ENCODE data around the gene FBN1. TPM values are rescaled to one million over a fixed set of nuclear protein-coding genes. Genes with fewer than 3 reads are reported as not detected.

The FBN1 gene
- total RNA-seq, 2 donors from 2014 or later = 258 to 300 TPM

DNA sequence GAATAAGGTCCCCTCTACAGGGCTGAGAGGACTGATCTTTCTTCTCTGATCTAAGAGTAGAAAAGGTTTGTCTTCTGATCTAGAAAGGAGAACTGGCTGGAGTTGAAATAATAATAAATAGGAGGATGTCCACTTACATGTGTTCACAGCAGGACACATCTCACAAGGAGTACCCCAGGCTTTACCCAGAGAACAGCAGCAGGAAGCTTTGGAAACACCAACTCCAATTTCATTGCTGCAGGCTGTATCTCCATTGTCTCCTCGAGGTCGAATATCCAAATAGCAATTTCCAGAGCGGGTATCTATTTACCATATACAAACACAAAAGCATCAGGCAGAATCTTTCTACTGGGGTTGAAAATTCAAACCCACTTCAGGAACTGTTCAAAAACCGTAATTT, 177.7 kb downstream of the FBN1 start:
- Histone ChIP-seq H3K27ac (no peak overlapping the region), H3K4me1 (ENCODE audit: control insufficient read depth in 1 of 2, low read depth in 2 of 2) (peaks cover 0 to 11% of the 10 kb centered on the region in 2 donors), H3K4me3 (no peak overlapping the region), H3K9me3 (no peaks in the 10 kb centered on the region), H3K36me3 (peaks cover 63% of the 10 kb centered on the region), H3K27me3 (replicated peaks; ENCODE audit: insufficient read depth) (no peaks in the 10 kb centered on the region)
- TF ChIP-seq, protein P1, sequence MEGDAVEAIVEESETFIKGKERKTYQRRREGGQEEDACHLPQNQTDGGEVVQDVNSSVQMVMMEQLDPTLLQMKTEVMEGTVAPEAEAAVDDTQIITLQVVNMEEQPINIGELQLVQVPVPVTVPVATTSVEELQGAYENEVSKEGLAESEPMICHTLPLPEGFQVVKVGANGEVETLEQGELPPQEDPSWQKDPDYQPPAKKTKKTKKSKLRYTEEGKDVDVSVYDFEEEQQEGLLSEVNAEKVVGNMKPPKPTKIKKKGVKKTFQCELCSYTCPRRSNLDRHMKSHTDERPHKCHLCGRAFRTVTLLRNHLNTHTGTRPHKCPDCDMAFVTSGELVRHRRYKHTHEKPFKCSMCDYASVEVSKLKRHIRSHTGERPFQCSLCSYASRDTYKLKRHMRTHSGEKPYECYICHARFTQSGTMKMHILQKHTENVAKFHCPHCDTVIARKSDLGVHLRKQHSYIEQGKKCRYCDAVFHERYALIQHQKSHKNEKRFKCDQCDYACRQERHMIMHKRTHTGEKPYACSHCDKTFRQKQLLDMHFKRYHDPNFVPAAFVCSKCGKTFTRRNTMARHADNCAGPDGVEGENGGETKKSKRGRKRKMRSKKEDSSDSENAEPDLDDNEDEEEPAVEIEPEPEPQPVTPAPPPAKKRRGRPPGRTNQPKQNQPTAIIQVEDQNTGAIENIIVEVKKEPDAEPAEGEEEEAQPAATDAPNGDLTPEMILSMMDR (IDR thresholded peaks at IDR 0.05) = no peak
- no peak for DNase-seq (ENCODE audit: low spot score)
- ATAC-seq (ENCODE audit: insufficient number of reproducible peaks, low FRiP score, low read depth) = no peak

DNA sequence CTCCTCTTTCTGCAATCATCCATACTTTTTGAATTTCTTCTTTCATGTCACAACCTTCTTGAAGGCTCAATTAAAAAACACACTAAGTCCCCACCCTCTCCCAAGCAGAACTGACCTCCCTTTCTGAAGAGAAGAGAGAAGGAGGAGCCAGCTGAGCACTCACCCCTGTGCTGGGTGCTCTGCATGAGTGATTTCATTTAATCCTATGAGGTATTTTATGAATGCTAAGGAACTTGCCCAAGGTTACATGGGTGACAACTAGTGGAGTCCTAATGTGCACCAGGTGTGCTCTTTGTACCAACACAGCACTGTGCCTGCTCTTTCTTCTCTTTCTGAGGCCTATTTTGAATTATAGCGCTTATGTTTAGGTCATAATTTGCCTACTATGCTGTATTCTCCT, 178.7 kb downstream of the FBN1 start:
- ATAC-seq (ENCODE audit: insufficient number of reproducible peaks, low FRiP score, low read depth) = no peak
- H3K27ac ChIP-seq = no peak overlapping the region
- H3K9me3 ChIP-seq = no peaks in the 10 kb centered on the region
- TF ChIP-seq, protein P1 (IDR thresholded peaks at IDR 0.05) = no peak
- peaks cover 58% of the 10 kb centered on the region for H3K36me3 ChIP-seq
- DNase-seq (ENCODE audit: low spot score) = no peak
- H3K4me3 ChIP-seq = no peak overlapping the region
- no peaks in the 10 kb centered on the region for H3K27me3 ChIP-seq (replicated peaks; ENCODE audit: insufficient read depth)
- peaks cover 0 to 11% of the 10 kb centered on the region in 2 donors for H3K4me1 ChIP-seq (ENCODE audit: control insufficient read depth in 1 of 2, low read depth in 2 of 2)

DNA sequence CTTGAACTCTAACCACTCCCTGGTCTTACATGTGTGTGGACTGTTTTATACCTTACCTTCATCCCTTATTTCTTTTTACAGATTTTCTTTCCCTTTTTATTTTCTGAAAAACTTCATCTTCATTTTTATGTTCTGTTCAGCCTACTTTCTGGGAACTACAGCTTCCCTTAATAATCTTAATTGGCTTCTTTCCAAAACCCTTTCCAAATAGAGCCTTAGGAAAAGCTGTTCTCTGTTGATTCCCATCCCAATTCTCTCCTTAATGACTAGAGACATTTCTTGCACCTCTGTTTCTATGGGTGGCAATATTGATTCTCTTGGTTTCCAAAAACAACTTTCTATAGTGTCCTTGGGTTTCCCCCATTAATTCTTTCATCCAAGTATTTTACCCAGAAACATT, 179.4 kb downstream of the FBN1 start:
- H3K27ac ChIP-seq = no peak overlapping the region
- H3K9me3 ChIP-seq = no peaks in the 10 kb centered on the region
- H3K27me3 ChIP-seq (replicated peaks; ENCODE audit: insufficient read depth) = no peaks in the 10 kb centered on the region
- ATAC-seq (ENCODE audit: insufficient number of reproducible peaks, low FRiP score, low read depth) (no peak), DNase-seq (ENCODE audit: low spot score) (no peak)
- no peak overlapping the region for H3K4me3 ChIP-seq
- H3K4me1 ChIP-seq (ENCODE audit: control insufficient read depth in 1 of 2, low read depth in 2 of 2) = peaks cover 0 to 11% of the 10 kb centered on the region in 2 donors
- H3K36me3 ChIP-seq = peaks cover 56% of the 10 kb centered on the region
- TF ChIP-seq, protein P1 (IDR thresholded peaks at IDR 0.05) = no peak

DNA sequence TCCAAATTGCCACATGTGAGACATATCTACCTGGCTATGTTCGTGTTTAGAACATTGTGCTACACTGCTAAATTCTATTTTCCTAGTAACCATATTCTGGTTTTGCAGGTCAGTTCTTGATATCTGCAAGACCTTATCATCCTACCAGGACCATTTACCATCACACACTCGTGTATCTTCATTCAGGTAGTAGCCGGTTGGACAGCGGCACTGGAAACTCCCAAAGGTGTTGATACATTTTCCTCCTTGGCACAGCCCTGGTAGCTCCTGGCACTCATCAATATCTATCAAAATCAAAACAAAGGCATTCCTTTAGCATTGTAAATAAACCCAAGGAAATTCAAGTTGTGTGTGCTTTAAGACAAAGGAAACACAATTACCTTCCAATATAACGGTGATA, 180.1 kb downstream of the FBN1 start:
- Histone ChIP-seq H3K4me3 (no peak overlapping the region), H3K36me3 (peaks cover 56% of the 10 kb centered on the region), H3K4me1 (ENCODE audit: control insufficient read depth in 1 of 2, low read depth in 2 of 2) (peaks cover 2 to 17% of the 10 kb centered on the region in 2 donors), H3K27ac (no peak overlapping the region), H3K27me3 (replicated peaks; ENCODE audit: insufficient read depth) (no peaks in the 10 kb centered on the region), H3K9me3 (no peaks in the 10 kb centered on the region)
- ATAC-seq (ENCODE audit: insufficient number of reproducible peaks, low FRiP score, low read depth) (no peak), DNase-seq (ENCODE audit: low spot score) (no peak)
- TF ChIP-seq, protein P1 (IDR thresholded peaks at IDR 0.05) = no peak

DNA sequence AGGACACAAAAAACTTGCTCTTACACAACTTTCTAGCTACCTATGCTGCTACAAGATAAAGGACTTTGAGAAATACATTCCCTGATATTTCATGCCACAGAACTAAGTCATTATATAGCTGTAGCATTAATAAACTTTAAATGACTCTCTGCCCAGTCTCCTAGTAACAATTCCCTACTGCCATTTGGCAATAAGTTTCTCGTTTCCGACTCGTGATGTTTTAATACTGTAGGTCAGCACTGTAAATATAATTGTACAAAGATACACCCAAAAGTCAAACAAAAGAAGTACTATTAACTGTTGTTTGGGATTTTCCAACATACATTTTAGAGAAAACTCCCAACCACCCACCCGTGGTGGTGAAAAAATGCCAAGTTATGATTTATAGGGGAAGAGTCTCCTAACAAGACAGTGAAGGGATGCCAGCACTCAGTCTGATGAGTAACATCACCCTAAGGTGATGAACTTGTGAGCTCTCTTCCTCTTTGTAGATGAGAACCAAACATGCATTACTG, 182.1 kb downstream of the FBN1 start:
- Histone ChIP-seq H3K36me3 (peaks cover 50% of the 10 kb centered on the region), H3K9me3 (no peaks in the 10 kb centered on the region), H3K4me3 (no peak overlapping the region), H3K27me3 (replicated peaks; ENCODE audit: insufficient read depth) (no peaks in the 10 kb centered on the region), H3K4me1 (ENCODE audit: control insufficient read depth in 1 of 2, low read depth in 2 of 2) (peaks cover 4 to 24% of the 10 kb centered on the region in 2 donors), H3K27ac (no peak overlapping the region)
- ATAC-seq (ENCODE audit: insufficient number of reproducible peaks, low FRiP score, low read depth) = no peak
- no peak for DNase-seq (ENCODE audit: low spot score)
- TF ChIP-seq, protein P1 (IDR thresholded peaks at IDR 0.05) = no peak
